ENCODE measurements around the gene AADACL2. TPM values are rescaled to one million over a fixed set of nuclear protein-coding genes. Genes with fewer than 3 reads are reported as not detected.

Gene AADACL2
- total RNA-seq, 1 donor = not detected

GRCh38 chr3:151772825-151773480 lies 39.2 kb downstream of the AADACL2 start:
- H3K4me1 ChIP-seq (ENCODE audit: insufficient read depth, low read length) = peaks cover 13% of the 10 kb centered on the region
- H3K27ac ChIP-seq (ENCODE audit: low read depth, low read length) = no peak overlapping the region
- H3K9me3 ChIP-seq (ENCODE audit: low read depth, low read length) = no peaks in the 10 kb centered on the region
- no peak overlapping the region for H3K4me3 ChIP-seq (ENCODE audit: insufficient read depth, low read length)
- no peaks in the 10 kb centered on the region for H3K79me2 ChIP-seq (ENCODE audit: insufficient read depth, low read length)
- H3K36me3 ChIP-seq (ENCODE audit: insufficient read depth, low read length) = no peaks in the 10 kb centered on the region
- H3K27me3 ChIP-seq (ENCODE audit: insufficient read depth, low read length) = no peaks in the 10 kb centered on the region
- H4K20me1 ChIP-seq (ENCODE audit: insufficient read depth, low read length) = no peaks in the 10 kb centered on the region
- no peak overlapping the region for H2AFZ ChIP-seq (ENCODE audit: low read length)
- no peak overlapping the region for H3K4me2 ChIP-seq (ENCODE audit: insufficient read depth, low read length)
- DNase-seq (ENCODE audit: insufficient read length, low spot score, missing footprints) = no peak
- TF ChIP-seq CTCF (IDR thresholded peaks at IDR 0.05; ENCODE audit: extremely low read depth, low read depth, low read length) = no peak

GRCh38 chr3:151774235-151774634 lies 40.5 kb downstream of the AADACL2 start:
- TF ChIP-seq CTCF (IDR thresholded peaks at IDR 0.05; ENCODE audit: extremely low read depth, low read depth, low read length) = no peak
- Histone ChIP-seq H3K27me3 (ENCODE audit: insufficient read depth, low read length) (no peaks in the 10 kb centered on the region), H3K4me3 (ENCODE audit: insufficient read depth, low read length) (no peak overlapping the region), H3K79me2 (ENCODE audit: insufficient read depth, low read length) (no peaks in the 10 kb centered on the region), H2AFZ (ENCODE audit: low read length) (no peak overlapping the region), H3K36me3 (ENCODE audit: insufficient read depth, low read length) (no peaks in the 10 kb centered on the region), H3K4me1 (ENCODE audit: insufficient read depth, low read length) (peaks cover 13% of the 10 kb centered on the region), H3K9me3 (ENCODE audit: low read depth, low read length) (no peaks in the 10 kb centered on the region), H3K4me2 (ENCODE audit: insufficient read depth, low read length) (no peak overlapping the region), H4K20me1 (ENCODE audit: insufficient read depth, low read length) (no peaks in the 10 kb centered on the region), H3K27ac (ENCODE audit: low read depth, low read length) (no peak overlapping the region)
- no peak for DNase-seq (ENCODE audit: insufficient read length, low spot score, missing footprints)

GRCh38 chr3:151774910-151775309 lies 41.2 kb downstream of the AADACL2 start:
- H3K79me2 ChIP-seq (ENCODE audit: insufficient read depth, low read length) = no peaks in the 10 kb centered on the region

More at GRCh38 chr3:151774910-151775309, 41.2 kb downstream of the AADACL2 start:
- H4K20me1 ChIP-seq (ENCODE audit: insufficient read depth, low read length) = no peaks in the 10 kb centered on the region
- no peak overlapping the region for H3K27ac ChIP-seq (ENCODE audit: low read depth, low read length)
- no peak overlapping the region for H3K4me3 ChIP-seq (ENCODE audit: insufficient read depth, low read length)
- no peak overlapping the region for H3K4me2 ChIP-seq (ENCODE audit: insufficient read depth, low read length)
- no peaks in the 10 kb centered on the region for H3K9me3 ChIP-seq (ENCODE audit: low read depth, low read length)
- peaks cover 13% of the 10 kb centered on the region for H3K4me1 ChIP-seq (ENCODE audit: insufficient read depth, low read length)
- no peaks in the 10 kb centered on the region for H3K27me3 ChIP-seq (ENCODE audit: insufficient read depth, low read length)
- DNase-seq (ENCODE audit: insufficient read length, low spot score, missing footprints) = no peak
- H3K36me3 ChIP-seq (ENCODE audit: insufficient read depth, low read length) = no peaks in the 10 kb centered on the region
- no peak for TF ChIP-seq CTCF (IDR thresholded peaks at IDR 0.05; ENCODE audit: extremely low read depth, low read depth, low read length)
- peak overlapping the region; percentile 30 for H2AFZ ChIP-seq (ENCODE audit: low read length)
